Vagina (tissue), 2 donors: ENCODE data around the gene TTLL6.

Source experiments
- POLR2A ChIP-seq, 2 donors: fragments of 450-650 bp; IDR thresholded peaks; one replicate each; pipeline ENCODE4 v1.6.1; 2017; ENCODE audit warnings: antibody characterized with exemption in 2 of 2, mild to moderate bottlenecking in 2 of 2, moderate library complexity in 2 of 2
- POLR2AphosphoS5 ChIP-seq, 2 donors: sonication (generic); formaldehyde crosslinking; IDR thresholded peaks; one replicate each; pipeline ENCODE4 v1.9.0; 2017; ENCODE audit warnings: antibody characterized with exemption in 2 of 2, mild to moderate bottlenecking in 2 of 2, low read depth in 1 of 2; ENCODE audit not compliant: insufficient read depth in 1 of 2
- TF ChIP-seq, protein P1 (sequence below), 3 experiments: fragments of 450-650 bp in 2 of 3; fragments of 200-600 bp in 1 of 3; sonication (generic) in 1 of 3; IDR thresholded peaks; one replicate each; pipeline ENCODE4 v1.5.1; 2017 to 2019; ENCODE audit warnings: antibody characterized with exemption in 3 of 3, mild to moderate bottlenecking in 2 of 3, moderate library complexity in 2 of 3

DNA sequence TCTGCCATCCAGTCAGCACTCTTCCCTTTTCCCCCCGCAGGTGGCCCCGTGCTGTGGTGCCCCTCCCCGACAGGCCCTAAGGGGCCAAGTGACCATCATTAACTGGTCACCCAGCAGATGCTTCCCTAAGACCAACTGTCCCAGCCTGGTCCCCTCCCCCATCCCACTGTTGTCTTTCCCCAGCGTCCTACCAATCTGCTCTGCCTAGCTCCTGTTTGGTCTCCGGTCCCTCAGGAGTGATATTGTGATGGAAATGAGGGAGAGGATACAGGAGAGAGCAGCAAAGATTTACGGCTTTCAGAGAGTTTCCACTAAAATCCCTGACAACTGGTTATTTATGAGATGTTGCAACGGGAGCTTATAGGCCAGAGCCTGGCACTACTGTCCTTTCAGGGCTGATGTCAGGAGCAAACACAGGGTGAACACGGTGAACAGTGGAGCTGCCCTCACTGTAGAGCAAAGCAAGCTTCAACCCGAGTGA lies 1.4 kb upstream of the TTLL6 start:
- TF ChIP-seq, protein P1, sequence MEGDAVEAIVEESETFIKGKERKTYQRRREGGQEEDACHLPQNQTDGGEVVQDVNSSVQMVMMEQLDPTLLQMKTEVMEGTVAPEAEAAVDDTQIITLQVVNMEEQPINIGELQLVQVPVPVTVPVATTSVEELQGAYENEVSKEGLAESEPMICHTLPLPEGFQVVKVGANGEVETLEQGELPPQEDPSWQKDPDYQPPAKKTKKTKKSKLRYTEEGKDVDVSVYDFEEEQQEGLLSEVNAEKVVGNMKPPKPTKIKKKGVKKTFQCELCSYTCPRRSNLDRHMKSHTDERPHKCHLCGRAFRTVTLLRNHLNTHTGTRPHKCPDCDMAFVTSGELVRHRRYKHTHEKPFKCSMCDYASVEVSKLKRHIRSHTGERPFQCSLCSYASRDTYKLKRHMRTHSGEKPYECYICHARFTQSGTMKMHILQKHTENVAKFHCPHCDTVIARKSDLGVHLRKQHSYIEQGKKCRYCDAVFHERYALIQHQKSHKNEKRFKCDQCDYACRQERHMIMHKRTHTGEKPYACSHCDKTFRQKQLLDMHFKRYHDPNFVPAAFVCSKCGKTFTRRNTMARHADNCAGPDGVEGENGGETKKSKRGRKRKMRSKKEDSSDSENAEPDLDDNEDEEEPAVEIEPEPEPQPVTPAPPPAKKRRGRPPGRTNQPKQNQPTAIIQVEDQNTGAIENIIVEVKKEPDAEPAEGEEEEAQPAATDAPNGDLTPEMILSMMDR (IDR thresholded peaks at IDR 0.05): no peak
- no peak for TF ChIP-seq POLR2A (IDR thresholded peaks at IDR 0.05)
- TF ChIP-seq POLR2AphosphoS5 (IDR thresholded peaks at IDR 0.05; ENCODE audit: insufficient read depth in 1 of 2, low read depth in 1 of 2): no peak
